Measurements from ENCODE around the gene CFAP57. TPM values are rescaled to one million over a fixed set of nuclear protein-coding genes. Genes with fewer than 3 reads are reported as not detected.

The CFAP57 gene
- total and polyA plus RNA-seq, 9 of the 15 experiments (the other 6 are each of a cell fraction or from before 2014, with no cell fraction given) = 0.04 to 0.22 (median 0.07) TPM; not detected in 3

GRCh38 chr1:43171876-43172526, at the start of gene CFAP57, which contains the start of gene EBNA1BP2 (continued):
- TF ChIP-seq RERE (CRISPR knock-in tag; IDR thresholded peaks at IDR 0.05; ENCODE audit: borderline replicate concordance) (no peak), TAF7 (tag; IDR thresholded peaks at IDR 0.05) (no peak), PTBP1 (IDR thresholded peaks at IDR 0.05; ENCODE audit: low read depth, low read length) (no peak), SMAD2 (IDR thresholded peaks at IDR 0.05; ENCODE audit: low read depth, low read length) (no peak), SLC30A9 (CRISPR knock-in tag; IDR thresholded peaks at IDR 0.05) (no peak), PHF20 (IDR thresholded peaks at IDR 0.05; ENCODE audit: partially characterized antibody) (peak; percentile 96), FOSL1 (tag; conservative IDR thresholded peaks at IDR 0.05) (no peak), ZBTB5 (IDR thresholded peaks at IDR 0.05) (no peak), HDAC6 (IDR thresholded peaks at IDR 0.05; ENCODE audit: low read depth, low read length) (no peak), STAT5A (IDR thresholded peaks at IDR 0.05; ENCODE audit: borderline replicate concordance, low read length) (no peak), KLF16 (IDR thresholded peaks at IDR 0.05) (peak; percentile 8; the same call in 1 of the 2 replicates), SRF (CRISPR knock-in tag; IDR thresholded peaks at IDR 0.05) (0 out of 4 replicates have a peak, but pooled peaks of 1 of the 2 experiments have one; percentile 26), ZNF57 (CRISPR knock-in tag; IDR thresholded peaks at IDR 0.05) (no peak), ZNF766 (CRISPR knock-in tag; conservative IDR thresholded peaks at IDR 0.05) (no peak), THRA (IDR thresholded peaks at IDR 0.05) (no peak), ZNF280A (IDR thresholded peaks at IDR 0.05; ENCODE audit: low read depth, partially characterized antibody) (no peak), ZNF274 (IDR thresholded peaks at IDR 0.05; ENCODE audit: borderline replicate concordance, low read depth, low read length) (no peak), SRSF1 (IDR thresholded peaks at IDR 0.05; ENCODE audit: low read depth, low read length) (no peak)

All from K562 (cell line).